D721Med (cell line): Measurements from ENCODE around the gene NDUFA8.

Experiments
- DNase-seq: peaks from one replicate; pipeline ENCODE4 v3.0.0; 2011; ENCODE audit warnings: low spot score; ENCODE audit not compliant: insufficient read length
- FAIRE-seq: peaks from 2 replicates; lab custom pipeline; 2011; peaks lifted over from hg19 to GRCh38; lab: Jason Lieb, UNC
- CTCF ChIP-seq: IDR thresholded peaks from 2 replicates; pipeline ENCODE4 v1.5.1; 2012; ENCODE audit warnings: mild to moderate bottlenecking, control low read depth; ENCODE audit not compliant: insufficient read depth; ENCODE audit errors: missing control alignments

NDUFA8 gene

GRCh38 chr9:122173670-122174069, 14.1 kb upstream of the NDUFA8 start:
- no peak for DNase-seq
- TF ChIP-seq CTCF = no peak
- FAIRE-seq = no peak

DNA sequence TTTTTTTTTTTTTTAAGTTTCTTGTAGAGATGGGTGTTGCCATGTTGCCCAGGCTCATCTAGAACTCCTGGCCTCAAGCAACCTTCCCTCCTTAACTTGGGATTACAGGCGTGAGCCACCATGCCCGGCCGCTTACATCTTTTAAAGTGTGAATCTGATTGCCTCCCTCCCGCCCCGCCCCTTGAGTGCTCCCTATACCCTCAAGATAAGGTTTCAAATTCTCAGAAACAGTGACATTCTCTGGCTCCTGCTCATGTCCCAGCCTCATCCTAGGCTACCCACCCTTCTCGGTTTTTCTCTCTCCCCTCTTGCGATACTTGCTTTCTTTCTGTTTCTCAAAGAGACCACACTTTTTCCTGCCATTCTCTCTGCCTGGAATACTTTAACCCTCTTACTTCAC, 12.6 kb upstream of the NDUFA8 start:
- DNase-seq = no peak
- TF ChIP-seq CTCF = no peak
- no peak for FAIRE-seq

DNA sequence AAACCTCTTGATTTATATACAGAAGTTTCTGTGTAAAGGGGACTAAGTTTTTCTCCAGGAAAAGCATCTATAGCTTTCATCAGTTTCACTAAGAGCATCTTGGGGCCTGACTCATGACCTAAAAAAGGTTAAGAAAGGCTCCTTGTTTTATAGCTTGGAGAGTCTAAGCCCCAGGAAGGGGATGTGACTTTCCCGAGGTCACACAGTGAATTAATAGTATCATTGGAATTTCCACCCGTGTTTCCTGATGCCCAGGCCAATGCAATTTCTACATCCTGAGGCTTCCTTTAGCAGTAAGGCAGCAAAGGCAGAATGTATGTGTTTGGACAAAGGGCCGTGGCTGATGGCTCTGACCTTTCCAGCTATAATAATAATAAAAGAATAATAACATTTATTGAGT, 8.8 kb upstream of the NDUFA8 start:
- no peak for FAIRE-seq
- no peak for TF ChIP-seq CTCF
- no peak for DNase-seq

DNA sequence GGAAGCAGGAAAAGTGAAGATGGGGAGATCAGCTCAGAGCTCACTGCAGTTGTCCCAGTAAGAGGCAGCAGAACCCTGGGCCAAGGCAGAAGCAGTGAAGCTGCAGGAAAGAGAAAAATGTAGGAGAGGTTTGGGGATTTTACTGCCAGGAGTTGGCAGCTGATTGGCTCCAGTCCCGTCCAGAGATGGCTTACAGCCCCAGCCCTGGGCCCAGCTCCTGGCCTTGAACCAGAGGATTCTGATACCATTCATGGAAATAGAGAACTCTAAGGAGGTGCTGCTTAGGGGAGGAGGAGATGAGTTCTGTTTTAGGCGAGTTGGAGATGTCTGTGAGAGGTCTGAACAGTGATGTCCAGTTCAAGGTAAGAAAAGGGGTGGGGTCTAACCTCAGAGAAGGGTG, 4.7 kb upstream of the NDUFA8 start:
- no peak for TF ChIP-seq CTCF
- DNase-seq = no peak
- FAIRE-seq = no peak

DNA sequence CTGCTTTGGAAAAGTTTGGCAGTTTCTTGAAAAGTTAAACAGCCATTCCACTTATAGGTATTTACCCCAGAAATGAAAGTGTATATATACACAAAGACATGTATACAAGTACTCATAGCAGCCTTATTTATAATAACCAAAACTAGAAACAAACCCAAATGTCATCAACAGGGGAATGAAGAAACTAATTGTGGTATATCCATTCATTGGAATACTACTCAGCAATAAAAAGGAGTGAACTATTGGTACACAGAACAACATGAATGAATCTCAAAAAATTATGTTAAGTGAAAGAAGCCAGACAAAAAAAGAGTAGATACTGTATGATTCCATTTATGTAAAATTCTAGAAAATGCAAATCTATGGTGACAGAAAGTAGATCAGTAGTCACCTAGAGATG, 2.8 kb upstream of the NDUFA8 start:
- no peak for DNase-seq
- no peak for FAIRE-seq

DNA sequence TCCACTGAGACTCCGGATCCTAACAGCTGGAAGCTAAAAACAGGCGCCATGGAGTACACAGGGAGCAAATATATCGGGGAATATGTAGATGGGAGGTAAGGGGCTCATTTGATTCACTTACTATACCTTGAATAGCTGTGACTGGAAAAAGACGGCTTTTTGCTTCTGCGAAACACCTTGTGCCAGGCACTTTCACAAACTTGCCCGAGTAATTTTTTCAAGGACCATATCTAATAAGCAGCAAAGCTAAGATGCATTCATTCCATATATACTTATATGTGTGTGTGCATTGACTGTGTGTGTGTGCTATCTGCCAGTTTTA, 307 bp upstream of the NDUFA8 start:
- no peak for TF ChIP-seq CTCF
- FAIRE-seq (no peak), DNase-seq (no peak)

More for the DNA sequence above, 2.8 kb upstream of the NDUFA8 start:
- no peak for TF ChIP-seq CTCF

- no peak for FAIRE-seq
- peak; percentile 38 for TF ChIP-seq CTCF
- no peak for DNase-seq
These were observed 1.4 kb downstream of the NDUFA8 start for GRCh38 chr9:122158202-122158601.
